GM21390 (cell line): ENCODE measurements around the gene FLRT1.

Experiments
- ATAC-seq: cut with Tn5 transposase; IDR thresholded peaks from one replicate; pipeline ENCODE4 v1.9.1; 2021; ENCODE audit not compliant: unreplicated experiment

FLRT1 gene

DNA sequence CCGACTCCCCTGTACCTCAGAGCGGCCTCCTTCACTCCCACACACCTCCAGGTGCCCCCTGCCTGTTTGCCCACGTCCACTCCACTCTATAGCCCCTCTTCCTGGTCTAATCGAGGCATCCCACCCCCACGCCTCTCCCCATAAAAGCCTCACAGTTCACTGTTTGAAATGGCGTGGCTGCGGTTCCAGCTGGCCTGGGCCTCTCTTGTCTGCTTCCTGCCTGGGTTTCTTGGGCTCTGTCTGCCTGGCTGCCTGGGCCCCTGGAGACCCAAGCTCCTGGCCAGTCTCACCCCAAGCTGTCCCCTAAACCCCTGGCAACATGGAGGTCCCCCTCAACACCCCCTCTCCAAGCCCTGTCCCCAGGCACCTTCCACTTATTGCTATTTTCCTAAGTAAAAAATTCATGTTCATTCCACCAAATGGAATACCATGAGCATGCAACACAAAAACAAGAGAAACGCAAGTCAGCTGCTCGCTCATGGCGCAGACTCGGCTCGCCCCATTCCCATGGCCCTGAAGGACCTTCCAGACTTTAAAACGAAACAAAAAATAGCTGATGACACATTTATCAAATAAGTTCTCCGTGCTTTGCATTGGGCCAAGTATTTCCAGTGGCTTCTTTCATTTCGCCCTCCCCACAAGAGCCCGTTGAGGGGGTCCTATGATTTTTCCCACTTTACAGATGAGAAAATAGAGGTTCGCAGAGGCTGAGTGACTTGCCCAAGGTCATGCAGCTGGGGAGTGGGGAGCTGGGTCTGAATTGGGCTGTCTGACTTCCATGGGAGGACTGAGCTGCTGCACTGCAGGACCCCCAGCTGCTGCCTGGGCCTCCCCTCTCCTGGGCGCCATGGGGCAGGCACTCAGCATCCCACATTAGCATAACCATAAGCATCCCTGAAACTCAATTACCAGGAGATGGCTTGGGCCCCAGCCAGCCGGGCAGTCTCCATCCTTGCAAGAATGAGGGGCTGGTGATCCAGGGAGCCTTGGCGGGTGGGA lies 11.7 kb upstream of the FLRT1 start:
- ATAC-seq: no peak

DNA sequence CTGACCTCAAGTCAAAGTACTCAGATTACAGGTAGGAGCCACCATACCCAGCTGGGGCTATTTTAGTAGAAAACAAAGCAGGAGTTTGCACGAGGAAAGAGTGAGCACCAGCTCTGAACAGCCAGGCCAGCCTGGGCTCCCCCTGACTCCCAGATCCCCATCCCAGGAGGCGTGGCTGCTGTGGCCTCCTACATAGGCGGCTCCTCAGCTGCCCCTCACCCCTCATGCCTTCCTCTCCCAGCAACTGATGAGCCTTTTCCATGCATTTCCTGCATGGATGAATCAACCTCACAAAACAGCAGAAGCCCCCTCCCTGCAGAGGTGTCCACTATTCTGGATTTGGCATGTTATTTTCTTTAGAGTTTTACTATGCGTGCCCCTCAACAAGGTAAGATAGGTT lies 10.5 kb upstream of the FLRT1 start:
- no peak for ATAC-seq

DNA sequence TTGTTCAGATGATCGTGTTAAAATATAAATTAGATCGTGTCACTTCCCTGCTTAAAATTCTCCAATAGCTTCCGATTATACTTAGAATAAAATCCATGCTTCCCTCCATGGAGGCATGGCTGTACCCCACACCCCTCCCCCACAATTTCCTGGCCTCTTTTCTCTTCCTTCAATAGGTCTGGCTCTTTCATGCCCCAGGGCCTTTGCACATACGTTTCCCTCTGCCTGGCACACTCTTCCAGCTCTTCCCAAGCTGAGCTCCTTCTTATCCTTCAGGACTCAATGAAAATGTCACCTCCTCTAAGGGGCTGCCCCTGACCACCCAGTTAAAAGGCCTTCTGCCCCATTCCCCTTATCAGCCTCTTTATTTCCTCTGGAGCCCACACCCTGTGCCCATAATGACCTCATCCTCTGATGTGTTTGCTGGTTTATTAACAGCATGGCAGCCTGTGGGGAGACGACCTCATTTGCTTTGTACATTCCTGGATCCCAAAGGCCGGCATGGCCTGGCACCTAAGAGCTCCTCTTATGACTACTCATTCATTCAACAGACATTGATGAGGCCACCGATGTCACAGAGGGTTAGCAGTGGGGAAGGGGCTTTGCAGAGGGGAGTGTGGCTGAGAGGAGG lies 9.0 kb upstream of the FLRT1 start:
- no peak for ATAC-seq

DNA sequence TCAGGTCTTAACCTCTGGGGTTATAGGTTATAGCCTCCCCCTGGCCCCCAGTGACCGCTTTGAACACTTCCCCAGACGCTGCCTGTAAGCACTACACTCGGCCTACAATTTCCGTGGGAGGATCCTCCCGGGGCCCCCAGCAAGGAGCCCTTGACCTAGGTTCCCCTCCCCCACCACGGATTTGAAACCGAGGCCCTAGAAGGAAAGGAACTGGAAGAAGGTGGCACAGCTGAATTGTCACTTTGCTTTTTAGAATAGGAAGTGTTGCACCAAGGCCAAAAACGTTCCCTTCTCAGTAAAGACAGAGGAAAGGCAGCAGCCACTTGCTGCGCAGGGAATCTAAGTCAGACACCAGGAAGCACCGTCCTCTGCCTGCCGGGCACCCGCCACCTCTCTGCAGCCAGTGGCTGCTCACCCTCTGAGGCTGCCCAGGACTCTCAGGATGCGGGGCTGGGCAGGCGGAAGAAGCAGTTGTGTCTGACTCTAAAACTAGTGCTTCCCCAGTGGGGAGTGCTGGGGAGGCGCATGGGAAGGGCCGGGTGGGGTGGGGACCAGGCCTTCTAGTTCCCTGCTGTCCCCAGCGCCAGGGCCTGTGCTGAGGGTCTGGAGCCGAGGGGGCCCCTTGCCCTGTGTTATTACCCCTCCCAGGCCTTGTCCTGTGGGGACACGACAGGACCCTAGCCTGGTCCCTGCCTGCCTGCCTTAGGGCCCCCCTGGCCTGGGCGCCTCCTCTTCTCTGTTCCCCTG lies 7.9 kb upstream of the FLRT1 start:
- no peak for ATAC-seq

DNA sequence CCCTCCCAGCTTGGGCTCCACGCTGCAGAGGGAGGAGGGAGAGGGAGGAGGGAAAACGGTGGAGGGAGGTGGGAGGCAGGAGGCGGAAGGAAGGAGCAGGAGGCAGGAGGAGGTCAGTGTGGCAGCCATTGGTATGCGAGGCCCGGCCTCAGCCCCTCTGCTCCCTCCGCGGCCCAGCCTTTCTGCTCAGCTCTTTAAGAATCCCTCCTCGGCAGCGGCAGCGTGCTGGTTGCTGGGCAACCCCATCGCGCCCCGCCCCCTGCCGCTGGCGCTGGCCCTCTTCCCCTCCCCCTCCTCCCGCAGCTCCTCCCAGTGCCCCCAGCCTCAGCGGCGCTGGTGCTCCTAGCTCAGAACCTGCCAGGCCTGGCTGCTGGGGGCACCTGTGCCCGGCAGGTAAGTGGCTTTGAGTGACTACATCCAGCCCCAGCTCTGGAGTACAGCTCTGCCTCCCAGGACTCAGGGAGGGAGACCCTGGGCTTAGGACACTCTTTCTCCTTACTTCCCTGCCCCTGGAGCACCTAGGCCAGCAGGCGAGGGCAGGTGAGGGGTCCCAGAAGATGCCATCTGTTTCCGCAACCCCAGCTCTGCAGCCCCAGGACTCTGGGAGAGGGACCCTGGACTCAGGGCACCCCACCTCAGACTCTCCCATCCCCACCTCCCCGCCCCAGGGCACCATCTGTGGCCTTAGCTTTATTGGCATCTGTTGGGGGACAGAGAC lies 7.2 kb upstream of the FLRT1 start:
- ATAC-seq: no peak

DNA sequence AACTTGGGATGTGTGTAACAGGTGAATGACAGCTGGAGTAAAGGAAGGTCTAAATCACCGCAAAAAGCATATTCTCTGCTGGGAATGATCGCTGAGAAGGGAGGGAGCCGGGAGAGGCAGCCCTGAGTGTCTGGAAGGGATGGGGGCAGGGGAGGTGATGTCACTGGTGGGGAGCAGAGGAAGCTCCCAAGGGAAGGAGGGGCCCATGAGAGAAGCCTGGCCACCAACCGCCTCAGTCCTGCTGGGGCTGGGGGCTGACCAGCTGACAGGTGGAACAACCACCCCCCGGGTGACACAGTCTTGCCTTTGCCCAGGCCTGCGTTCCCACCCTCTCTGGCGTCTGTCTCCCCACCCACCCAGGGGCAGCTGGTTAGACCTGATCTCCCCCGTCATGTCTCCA lies 6.0 kb upstream of the FLRT1 start:
- no peak for ATAC-seq

DNA sequence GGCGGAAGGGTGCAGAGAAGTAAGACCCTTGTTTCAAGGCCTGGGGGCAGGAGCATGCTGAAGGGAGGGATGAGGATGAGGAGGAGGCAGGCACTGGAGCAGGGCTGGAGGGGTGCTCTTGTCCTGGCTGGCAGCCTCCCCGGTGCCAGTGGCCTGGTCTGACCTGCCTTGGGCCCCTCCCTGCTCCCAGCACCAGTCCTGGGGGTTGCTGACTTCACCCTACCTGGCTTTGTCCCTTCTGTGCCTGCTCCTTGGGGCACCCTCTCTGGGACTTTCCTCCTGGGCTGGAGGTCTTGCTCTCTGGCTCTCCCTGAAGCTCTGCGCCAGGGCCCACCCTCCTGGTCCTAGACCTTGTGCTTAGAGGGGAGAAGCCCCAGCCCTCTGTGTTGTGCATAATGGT lies 4.7 kb upstream of the FLRT1 start:
- ATAC-seq: no peak

DNA sequence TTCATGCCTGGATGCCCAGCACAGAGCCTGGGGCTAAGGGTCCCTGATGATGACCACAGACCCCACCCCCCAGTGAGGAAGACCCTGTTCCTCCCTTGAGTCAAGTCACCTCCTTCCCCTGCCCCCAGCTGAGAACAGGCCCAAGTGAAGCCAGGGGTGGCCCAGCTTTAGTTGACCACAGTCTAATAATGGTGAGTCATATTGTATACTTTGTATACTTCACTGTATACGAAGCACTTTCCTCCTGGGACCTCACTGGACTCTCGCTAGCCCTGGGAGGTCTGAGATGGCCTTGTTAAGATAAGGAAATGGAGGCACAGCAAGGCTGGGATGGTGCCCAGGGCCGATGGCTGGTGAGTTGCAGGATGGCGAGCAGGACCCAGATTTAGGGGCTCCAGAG lies 3.7 kb upstream of the FLRT1 start:
- no peak for ATAC-seq

DNA sequence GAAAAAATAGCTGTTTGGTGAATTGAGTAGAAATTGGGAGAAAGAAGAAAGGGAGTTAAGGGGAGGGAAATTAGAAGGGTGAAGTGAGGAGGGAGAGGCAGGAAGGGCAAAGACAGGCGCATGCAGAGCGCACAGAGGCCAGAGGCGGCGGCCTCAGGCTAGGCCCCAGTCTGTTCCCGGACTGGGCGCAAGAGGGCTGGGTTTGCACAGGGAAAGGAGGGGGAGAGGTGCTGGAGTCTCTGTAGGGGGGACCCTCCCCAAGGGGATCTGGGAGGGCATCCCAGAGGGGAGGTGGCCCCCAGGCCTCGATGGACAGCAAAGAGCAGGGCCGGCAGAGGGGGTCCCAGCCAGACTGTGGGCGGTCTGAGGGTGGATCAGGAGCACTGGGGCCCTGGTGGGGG lies 1.3 kb upstream of the FLRT1 start:
- no peak for ATAC-seq

DNA sequence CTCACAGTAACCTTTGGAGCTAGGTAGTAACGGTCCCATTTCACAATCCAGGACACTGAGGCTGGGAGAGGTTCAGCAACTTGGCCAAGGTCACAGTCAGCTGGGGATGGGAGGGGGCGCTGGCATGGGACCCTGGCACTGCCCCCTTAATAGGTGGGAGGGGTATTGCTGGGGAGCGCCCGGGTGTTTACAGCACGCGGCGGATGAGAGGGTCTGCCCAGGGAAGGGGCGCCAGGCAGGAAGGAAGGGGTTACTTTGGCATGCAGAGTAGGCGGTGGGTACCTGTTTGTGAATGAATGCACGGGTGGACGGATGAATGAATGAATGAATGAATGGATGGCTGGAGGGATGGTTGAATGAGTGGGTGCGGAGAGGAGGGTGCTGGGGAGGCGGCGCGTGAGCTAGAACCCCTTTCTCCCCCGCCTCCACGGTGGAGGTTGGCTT lies 628 bp upstream of the FLRT1 start:
- no peak for ATAC-seq

DNA sequence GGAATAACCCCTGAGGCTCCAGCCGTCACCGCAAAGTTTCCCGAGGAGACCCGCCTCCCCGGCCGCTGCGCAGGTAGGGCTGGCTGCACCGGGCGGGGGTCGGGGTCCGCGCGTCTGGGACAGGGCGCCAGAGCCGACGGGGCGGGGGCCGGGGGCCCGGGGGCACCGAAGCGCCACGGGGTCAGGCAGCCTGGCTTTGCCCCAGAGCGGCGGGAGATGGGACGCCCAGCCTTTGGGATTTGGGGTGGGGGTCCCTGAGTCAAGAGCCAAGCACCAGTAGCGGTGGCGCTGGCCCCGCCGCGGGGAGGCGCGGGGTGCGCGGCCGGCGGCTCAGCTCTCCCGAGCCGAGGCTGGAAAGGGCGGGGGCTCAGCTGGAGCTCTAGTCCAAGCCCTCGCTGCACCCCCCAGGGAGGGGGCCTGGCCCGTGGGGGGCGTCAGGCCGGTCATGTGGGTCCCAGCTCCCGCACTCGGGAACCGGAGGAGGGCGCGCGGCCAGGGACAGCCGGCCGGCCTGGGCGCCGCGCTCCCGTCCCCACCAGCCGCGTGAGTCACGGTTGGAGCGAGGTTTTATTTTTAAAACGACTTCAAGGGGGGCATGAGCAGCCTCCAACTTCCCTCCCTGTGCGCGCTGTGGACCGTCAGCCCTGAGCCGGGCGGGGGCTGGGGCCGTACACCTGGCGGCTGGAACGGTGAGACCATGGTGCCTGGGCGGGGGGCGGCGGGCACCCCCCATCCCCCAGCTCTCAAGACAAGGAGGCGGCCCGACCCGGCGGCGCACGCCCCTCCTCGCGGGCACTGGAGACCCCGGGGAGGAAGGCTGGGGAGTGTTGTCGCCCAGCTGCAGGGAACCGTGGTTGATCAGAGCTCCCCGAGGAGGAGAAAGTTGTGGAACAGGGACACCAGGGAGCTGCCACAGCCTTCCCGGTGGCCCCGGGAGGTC lies 626 bp downstream of the FLRT1 start:
- no peak for ATAC-seq

DNA sequence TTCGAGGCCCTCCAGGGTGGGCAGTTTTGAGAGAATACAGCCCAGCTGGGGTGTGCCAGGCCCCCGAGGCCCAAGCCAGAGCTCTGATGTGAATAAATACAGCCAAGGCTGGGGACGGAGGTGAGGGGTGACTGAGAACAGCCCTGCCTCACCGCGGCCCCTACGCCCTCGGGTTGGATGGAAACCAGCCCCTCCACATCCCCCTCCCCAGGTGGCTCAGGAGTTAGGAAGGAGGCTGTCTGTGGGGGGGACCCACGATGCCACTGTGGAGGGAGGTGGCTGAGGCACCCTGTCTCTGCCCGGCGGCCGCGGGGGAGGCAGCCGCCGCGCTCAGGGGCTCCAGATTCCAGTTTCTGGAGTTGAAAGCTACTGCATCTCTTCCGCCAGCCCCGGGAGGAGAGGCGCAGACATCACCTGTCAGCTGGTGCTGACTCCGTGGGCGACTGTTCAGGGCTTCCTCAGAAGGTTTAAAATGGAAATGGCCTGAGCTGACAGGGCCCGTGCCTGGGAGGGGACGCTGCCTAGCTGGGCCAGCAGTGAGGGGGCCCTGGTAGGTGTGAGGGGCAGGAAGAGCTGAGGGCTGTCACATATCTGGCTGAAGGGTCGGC lies 1.4 kb downstream of the FLRT1 start:
- ATAC-seq: no peak

DNA sequence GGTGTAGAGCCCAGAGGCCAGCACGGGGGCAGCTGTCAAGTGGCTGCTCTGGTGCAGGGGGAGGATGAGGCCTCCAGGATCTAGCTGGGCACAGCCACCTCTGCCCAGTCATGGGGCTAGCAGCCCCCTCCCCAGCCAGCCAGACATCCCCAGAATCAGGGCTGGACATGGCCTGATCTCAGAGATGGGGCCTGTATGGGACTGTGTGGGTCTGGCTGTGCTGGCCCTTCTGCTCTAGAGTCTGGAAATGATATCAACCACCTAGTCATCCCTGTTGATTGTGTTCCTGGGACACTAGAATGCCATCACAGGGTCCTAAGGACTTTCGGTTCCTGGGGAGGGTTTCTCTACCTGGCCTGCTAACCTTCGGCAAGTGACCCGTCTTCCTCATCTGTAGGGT lies 2.8 kb downstream of the FLRT1 start:
- ATAC-seq: no peak

DNA sequence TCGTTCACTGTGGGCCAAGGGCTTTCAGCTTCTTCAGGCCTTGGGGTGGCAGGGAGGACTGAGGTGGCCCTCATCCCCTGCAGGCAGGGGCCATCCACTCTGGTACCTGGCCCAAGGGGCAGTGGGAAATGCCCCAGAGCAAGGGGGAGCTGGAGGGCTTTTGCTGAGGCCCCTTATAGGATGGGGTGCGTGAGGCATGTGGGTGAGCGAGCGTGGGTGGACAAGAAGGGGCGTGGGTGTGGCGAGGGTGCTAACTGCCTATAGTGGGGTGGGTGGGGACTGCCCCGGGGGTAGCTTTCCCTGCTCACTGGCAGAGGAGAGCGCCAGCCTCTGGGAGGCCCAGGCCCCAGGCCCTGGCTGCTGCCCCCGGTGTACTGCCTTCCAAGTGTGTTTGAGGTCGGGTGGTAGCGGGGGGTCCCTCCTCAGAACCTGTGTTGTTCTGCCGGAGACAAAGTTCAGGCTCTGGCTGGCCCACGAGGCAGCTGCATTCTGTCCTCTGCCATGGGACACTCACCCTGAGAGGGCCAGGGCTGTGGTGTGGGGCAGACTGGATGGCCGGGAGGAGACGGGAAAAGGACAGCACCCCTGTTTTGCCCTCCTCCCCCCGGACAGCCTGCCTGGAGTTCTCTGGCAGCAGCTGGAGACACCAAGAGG lies 3.4 kb downstream of the FLRT1 start:
- no peak for ATAC-seq

DNA sequence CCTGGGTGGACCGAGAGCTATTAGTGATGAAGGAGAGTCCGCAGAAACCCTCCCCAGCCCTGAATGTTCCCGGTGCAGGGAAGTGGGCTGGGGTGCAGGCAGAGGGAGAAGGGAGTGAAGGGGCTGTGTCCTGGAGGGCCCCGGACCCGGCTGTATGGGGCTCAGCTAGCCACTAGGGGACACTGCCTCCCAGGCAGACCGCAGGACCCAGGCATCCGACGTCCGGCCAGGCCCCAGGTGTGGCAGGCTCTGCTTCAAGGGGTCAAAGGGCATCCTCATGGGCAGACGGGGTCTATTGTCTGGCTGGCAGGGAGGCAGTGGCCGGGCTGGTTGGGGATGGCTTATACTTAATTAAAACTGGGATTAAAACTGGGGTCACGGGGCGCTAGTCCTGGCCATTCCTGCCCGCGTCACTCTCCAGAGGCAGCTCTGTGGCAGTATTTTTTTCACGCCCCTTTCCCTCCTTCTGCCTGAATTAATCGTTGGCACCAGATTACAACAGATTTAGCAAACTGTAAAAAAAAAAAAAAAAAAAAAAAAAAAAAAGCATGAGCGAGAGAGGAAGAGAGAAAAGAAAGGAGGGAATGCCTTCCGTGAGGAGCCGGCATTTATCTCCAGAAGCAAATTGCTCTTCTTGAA lies 5.1 kb downstream of the FLRT1 start:
- ATAC-seq: no peak

DNA sequence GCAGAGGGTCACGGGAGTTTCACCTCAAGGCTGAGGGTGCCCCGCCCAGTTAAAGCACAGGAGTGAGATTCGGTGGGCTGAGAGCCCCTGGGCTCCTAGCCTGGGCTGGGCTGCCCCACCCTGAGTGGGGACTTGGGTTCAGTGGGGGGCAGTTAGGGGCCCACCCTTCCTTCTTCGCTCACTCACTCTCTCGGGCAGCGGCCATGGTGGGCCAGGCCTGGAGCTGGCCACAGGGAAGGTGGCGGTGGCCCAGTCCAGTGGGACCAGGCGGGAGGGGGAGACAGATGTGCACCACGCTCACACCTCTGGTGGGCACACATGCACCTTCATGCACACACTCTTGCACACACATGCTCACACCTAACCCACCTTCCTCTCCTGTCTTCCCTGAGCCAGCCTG lies 6.1 kb downstream of the FLRT1 start:
- ATAC-seq: no peak

DNA sequence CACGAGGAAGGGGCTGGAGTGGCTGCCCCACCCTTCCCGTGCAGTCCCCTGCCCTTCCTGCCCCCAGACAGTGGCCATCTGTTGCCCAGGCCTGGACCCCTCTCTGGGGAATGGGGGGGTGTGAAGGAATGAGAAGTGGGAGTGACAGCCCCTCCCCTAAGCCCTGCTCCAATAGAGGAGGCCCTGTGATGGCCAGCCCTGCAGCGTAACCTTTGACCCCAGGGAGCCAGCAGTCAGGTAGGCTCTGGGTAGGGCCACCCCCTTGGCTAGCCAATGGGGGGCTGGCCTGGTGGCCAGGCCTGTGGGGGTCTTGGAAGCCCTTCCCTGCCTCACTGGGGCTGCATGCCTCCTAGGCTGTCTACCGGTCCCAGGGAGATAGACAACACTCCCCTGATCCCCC lies 6.6 kb downstream of the FLRT1 start:
- ATAC-seq: no peak

DNA sequence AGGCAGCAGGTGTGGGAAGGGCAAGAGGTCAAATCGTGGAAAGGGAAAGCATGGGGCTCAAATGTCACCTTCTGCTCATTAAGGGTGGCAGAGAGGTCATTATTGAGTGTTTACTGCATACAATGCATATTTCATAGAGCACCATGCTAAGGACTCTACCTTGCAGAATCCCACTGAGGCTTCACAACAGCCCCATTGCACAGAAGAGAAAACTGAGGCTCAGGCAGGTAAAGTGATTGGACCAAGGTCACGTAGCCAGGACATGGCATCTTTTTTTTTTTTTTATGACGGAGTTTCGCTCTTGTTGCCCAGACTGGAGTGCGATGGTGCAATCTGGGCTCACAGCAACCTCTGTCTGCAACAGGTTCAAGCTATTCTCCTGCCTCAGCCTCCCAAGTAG lies 7.8 kb downstream of the FLRT1 start:
- ATAC-seq: no peak
